SKM-1 treated with dmso at 0.1 percent for 144 hours (cell line): ENCODE measurements around the gene SLCO1C1.
"Not testable (repeated sequence)": the region's sequence is repeated elsewhere in the genome, so short reads cannot be mapped to it uniquely, and the experiment has no call there.

ENCODE experiments used
- DNase-seq: peaks from one replicate; lab custom pipeline; 2025; ENCODE audit not compliant: unreplicated experiment; lab: John Stamatoyannopoulos, UW

SLCO1C1 gene

DNA sequence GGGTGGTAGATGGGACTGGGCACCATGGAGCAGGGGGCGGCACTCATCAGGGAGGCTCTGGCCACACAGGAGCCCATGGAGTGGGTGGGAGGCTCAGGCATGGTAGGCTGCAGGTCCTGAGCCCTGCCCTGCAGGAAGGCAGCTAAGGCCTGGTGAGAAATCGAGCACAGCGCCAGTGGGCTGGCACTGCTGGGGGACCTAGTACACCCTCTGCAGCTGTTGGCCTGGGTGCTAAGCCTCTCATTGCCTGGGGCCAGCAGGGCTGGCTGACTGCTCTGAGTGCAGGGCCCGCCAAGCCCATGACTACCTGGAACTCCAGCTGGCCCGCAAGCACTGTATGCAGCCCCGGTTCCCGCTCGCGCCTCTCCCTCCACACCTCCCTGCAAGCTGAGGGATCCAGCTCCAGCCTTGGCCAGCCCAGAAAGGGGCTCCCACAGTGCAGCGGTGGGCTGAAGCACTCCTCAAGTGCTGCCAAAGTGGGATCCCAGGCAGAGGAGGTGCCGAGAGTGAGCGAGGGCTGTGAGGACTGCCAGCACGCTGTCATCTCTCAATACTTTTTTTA is 88.7 kb downstream of the SLCO1C1 start:
- not testable (repeated sequence) for DNase-seq

DNA sequence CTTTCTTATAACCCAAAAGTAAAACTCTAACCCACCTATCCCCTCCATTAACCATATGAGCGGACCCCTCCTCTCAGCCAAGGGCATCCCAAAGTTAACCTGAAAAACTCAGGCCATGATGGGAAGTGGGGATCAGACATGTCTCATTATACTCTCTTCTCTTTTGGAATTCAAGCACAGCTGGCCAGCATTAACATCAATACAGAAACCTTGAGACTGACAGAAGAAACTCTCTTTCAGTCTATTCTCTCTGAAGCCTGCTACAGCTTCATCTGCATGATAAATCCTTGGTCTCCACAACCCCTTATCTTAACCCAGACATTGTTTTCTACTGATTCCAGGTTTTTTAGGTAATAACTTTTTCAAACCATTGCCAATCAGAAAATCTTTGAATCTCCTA is 97.8 kb downstream of the SLCO1C1 start:
- no peak for DNase-seq

DNA sequence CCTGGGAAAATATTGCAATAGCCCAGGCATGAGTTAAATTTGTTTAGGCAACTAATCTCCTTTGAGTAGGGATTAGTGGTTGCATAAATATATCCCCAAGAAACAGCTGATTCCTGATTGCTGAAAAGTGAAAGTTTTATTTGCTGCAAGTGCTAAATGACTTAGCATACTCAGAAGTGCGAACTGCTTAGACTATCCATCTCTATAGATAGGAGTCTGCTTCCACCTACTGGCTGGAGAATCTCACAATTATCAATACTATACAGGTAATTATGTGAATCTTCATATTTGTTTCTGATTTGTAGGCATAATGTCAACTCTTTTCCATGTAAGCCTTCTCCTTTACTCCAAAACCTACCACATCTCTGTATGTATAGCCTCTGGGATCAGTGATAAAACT is 103.4 kb downstream of the SLCO1C1 start:
- no peak for DNase-seq

DNA sequence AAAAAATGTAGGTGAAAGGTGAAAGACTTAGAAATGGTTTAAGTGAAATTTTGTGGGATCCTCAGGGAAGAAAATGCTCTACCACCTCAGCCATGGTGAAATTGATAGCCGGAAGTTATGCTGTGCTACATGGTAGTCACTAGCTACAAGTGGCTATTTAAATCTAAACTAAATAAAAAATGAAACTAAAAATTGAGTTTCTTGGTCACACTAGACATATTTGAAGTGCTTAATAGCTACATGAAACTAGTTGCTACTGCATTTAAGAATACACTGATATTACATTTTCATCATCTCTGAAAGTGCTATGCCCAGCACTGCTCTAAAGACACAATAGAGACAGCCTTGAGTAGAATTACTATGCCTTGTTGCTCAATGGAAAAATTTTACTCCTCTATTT is 105.0 kb downstream of the SLCO1C1 start:
- no peak for DNase-seq

DNA sequence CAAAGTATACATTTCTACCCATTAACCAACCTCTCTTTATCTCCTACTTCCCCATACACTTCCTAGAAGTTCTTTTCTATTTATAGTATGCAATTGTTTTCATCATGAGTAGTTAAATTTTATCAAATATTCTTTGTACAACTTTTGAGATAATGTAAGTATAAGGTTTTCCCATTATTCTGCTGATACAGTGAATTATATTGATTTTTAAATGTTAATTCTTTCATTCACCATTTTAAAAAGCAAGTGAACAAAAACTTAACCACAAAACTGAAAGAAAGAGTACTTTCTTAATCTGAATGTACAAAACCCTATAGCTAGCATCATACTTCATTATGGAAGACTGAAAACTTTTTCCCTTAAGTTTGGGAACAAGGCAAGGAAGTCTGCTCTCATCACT is 105.9 kb downstream of the SLCO1C1 start:
- no peak for DNase-seq
